Renal cortical epithelial cell (primary cell): ENCODE measurements around the gene CCP110. TPM values are rescaled to one million over a fixed set of nuclear protein-coding genes. Genes with fewer than 3 reads are reported as not detected.

Experiments
- DNase-seq: peaks from one replicate; pipeline ENCODE4 v3.0.0-alpha.2; 2011; ENCODE audit warnings: low read depth
- total RNA-seq: library from RNA; depleted of rRNA; stranded (reverse); fragments of >200 nt; gene quantifications from 2 replicates; pipeline ENCODE4 v1.2.3, GENCODE V29; 2014

The CCP110 gene
- total RNA-seq, 1 donor from 2014 or later = 19.4 TPM

GRCh38 chr16:19599968-19600716 is 76.4 kb downstream of the CCP110 start:
- no peak for DNase-seq

GRCh38 chr16:19601083-19601976 is 77.6 kb downstream of the CCP110 start:
- peak; percentile 41 for DNase-seq

Other genes with a start within 250 kb of the CCP110 start
- gene CLEC19A, start 238.2 kb upstream of the CCP110 start, total RNA-seq = not detected in 2 replicates
- 0.05 and 0.17 TPM in 2 replicates for gene TMC5, start 106.1 kb upstream of the CCP110 start, total RNA-seq
- gene GDE1, start 1.8 kb upstream of the CCP110 start, total RNA-seq = 84.7 and 124 TPM in 2 replicates
- 26.0 and 49.0 TPM in 2 replicates for gene VPS35L, start 31.8 kb downstream of the CCP110 start, total RNA-seq
- 14.1 and 23.8 TPM in 2 replicates for gene KNOP1, start 194.3 kb downstream of the CCP110 start, total RNA-seq
- gene IQCK, start 194.3 kb downstream of the CCP110 start, total RNA-seq = 9.2 and 37.1 TPM in 2 replicates